GM21786 (cell line): ENCODE measurements around the gene IFITM10.

ENCODE experiments used
- ATAC-seq: cut with Tn5 transposase; IDR thresholded peaks from one replicate; pipeline ENCODE4 v1.9.1; 2021; ENCODE audit not compliant: unreplicated experiment

The IFITM10 gene

DNA sequence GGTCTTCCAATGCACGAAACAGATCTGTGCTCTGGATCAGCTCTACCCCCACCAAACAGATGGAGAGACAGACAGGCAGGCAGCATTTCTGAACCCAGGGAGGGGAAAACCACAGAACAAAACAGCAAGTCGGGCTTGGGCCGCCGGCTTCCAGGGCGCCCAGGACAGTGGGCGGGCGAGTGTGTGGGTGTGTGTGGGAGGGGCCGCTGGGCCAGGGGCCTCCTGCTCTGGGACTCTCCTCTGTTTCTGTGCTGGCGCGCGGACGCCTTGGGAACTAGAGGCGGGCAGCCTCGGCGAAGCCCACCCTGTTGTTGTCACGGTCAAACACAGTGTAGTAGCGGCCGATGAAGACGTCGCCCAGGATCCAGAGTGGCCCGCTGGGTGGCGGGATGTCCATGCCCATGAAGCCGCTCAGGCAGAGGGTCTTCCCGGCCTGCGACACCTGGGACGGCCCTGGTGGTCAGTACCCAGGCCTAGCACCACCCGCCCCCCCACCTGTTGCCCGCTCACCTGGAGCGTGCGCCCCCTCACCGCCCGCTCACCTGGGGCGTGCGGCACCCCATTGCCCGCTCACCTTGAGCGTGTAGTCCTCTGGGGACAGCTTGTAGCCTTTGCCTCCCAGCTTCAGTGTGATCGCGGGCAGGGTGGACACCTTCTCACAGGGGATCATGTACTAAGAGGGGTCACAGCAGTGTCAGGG, 3.0 kb upstream of the IFITM10 start:
- ATAC-seq: no peak

DNA sequence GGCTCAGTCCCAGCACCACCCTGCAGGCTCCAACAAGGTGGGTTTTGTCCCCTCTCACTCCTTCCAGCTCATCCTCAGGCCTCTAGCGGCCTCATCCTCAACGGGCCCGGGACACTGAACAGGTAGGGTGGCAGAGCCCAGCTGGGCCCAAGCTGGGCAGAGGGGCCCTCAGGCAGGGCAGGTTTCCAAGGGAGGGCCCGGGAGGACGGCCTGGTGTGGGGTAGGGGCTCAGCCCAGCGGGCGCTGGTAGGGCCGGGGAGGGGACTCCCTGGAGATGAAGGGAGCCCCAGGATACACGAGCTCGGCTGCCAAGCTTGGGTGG, 2.5 kb upstream of the IFITM10 start:
- no peak for ATAC-seq

DNA sequence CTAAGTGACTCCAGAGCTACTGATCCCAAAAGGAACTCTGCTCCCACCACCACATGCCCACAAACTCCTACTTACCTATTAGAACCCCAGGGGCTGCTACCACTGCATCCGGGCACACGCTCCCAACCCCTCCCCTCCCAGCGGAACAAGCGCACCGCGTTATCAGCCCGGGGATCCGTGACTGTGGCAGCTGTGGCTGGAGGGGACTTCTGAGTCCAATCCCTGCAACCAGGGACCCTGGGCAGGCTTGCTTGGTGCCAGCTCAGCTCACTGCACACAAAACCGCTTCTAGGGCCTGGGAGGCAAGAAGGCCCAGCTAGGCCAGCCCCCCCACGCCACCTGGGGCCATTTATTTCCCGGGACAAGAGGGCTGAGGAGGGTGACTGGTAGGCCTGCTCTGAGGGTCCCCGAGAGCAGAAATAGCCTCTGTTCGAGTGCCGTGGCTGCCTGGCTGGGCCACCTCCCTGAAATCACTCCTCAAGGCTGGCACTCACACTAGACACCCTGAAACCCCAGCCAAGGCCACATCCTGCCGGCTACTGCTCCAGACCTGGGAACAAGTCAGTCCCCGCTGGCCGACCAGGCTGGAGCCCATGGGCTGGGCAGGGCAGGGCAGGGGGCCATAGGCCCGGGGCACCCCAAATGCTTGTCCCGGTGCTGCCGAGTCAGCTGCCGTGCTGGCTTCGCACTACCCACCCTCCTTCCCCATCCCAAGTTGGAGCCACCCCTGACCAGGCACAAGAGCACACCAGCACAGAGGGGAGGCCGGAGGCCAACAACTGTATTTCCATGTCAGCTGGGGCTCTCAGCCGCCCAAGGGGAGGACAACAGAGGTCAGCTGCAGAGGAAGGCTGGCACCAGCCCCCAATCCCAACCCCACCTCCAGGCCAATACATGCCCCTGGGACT, 1.9 kb upstream of the IFITM10 start:
- no peak for ATAC-seq

DNA sequence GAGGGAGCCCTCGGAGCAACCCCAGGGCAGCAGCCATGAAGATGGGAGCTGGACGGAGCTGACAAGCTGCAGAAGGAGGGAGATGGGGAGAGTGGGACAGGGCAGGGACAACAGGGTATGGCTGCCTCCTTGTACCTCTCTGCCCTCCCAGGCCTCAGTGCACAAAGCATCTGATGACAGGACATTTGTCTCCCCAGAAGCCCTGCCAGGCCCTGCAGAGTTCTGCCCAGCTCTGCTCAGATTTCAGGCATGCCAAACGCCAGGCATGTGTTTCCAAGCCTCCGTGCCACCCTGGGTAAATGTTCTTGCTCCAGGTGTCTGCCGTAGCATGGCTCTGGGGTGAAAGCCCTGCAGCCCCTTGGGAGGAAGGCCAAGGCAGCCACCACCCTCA, 1.1 kb upstream of the IFITM10 start:
- ATAC-seq: no peak

DNA sequence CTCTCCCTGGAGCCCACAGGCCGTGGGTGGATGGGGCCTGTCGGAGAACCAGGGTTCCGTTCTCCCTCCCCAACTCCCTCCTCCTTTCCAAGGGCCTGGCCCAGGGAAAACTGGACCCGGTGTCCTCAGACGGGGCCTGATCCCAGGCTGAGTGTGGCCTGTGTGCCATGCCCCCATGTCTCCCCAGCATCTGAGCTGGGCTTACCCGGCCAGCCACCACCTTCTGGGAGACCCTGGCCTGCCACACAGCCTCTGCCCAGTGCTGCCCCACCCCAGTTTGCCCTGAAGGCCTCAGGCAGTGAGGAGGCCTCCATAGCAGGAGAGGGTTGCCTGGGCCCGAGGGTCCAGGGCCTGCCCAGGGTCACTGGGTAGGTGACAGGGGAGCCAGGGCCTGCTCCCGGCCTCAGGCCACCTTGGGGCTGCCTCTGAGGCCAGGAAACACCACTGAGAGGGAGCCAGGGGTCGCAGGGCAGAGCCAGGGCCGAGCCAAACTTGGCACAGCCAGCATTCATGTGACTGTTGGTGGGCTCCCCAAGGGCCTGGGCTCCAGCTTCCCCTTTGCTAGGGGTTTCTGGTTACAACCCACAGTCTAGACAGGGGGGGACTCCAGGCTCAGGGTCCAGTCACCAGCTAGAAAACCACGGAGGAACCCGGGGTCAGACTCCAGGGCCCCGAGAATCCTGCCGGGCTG, 590 bp upstream of the IFITM10 start:
- no peak for ATAC-seq

DNA sequence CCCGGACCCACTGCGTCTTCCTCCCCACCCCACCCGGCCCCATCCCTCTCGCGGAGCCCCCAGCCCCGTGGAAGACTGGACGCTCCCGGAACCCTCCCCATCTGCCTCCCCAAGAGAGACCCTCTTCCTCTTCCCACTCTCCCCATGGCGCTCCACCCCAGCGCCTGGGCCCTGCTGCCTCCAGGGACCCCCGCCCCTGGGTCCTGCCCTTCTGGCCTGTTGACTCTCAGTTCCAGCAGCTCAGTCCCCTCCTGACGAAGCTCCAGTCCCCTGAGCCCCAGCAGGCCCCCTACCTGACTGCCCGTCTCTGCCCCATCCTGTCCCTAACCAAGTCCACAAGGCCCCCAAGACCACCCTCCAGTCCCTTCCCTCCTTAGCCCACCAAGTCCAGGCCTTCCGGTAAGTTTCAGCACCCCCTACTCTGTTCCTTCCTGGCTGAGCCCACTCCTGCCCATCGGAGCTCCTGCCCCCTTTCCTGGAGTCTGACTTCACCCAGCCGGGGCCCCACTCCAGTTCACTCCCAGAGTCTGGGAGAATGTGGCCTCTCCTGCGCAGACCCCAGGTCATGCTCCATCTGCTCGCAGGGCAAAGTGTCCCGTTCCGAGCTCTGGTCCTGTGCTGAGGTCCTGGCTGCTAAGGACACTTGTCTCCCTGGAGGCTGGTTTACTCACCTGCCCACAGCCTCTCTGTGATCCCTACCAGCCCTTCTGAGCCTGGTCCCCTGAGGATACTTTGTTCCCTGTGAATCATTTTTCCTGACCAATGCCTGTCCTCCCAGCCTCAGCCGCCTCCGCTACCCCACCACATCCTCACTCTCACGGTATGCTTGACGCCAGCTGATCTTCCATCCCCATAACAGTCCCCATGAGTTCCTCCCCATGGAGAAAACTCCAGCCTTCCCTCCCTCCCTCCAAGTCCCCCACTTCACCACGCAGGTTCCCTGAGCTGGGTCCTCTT, 722 bp downstream of the IFITM10 start:
- ATAC-seq: no peak

DNA sequence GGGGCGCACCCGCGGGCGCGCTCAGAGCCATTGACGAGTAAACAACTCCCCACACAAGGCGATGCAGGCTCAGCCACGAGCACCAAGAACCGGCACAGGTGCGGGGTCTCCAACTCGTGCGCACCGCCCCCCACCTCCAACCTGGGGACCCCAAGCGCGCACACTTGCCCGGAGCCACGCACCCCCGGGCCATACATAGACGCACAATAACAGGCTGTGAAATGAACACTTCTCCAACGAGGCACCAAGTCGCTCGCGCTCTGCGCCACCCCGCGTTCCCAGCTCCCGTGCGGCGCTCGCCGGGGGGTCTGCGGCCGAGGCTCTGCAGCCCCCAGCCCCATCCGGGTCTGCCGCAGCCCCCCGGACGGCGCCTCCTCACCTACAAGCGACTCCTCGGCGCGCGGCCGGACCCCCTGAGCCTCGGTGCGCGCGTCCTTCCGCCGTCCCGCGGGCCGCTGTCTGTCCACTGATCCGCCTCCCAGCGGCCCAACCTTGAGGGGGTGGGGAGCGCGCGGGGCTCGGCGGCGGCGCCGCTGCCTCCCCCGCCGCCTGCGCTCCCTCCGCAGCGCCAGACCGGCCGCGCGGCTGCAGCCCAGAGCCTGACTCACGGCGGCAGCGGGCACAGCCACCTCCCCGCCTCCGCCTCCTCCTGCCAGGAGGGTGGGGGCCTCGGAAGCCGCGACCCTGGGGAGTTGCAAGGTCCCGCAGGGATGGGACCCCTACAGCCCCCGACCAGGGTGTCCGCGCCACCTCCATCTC, 1.6 kb downstream of the IFITM10 start:
- ATAC-seq: no peak

DNA sequence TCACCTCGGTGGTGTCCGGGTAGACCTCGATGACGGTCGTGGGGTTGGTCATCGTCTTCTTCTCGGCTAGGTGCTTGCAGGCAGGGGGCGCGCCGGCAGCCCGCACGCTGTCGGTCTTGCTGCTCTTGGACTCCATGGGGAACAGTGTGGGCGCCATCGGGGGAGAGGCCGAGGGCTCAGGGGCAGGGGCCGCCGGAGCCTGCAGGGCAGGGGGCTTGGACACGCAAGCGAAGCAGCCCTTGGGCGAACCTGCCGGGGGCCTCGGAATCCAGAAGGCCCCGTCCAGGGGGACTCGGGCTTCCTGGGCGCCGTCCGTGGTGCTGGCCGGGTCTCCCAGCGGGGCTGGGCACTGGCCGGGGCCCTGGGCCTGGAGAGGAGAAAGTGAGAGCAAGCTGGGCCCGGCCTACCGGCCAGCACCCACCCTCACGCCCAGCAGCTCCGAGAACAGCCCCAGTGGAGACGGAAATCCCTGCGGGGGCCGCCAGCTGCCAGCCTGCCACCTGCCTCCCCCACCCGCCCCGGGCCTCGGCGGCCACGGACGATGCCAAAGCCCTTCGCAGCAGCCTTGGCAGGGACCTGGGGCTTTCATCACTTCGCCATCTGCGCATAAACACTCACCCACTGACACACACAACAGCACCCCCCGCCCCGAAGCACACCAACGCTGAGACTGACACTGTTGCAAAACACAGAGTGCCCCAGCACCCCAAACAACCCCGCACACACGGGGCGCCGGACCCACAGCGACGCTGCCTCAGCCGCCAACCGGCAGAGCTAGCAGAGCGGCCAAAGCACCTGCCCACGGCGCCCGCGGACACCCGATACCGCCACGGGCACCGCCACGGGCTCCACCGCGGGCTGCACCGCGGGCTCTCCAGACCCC, 2.4 kb downstream of the IFITM10 start:
- ATAC-seq: no peak

DNA sequence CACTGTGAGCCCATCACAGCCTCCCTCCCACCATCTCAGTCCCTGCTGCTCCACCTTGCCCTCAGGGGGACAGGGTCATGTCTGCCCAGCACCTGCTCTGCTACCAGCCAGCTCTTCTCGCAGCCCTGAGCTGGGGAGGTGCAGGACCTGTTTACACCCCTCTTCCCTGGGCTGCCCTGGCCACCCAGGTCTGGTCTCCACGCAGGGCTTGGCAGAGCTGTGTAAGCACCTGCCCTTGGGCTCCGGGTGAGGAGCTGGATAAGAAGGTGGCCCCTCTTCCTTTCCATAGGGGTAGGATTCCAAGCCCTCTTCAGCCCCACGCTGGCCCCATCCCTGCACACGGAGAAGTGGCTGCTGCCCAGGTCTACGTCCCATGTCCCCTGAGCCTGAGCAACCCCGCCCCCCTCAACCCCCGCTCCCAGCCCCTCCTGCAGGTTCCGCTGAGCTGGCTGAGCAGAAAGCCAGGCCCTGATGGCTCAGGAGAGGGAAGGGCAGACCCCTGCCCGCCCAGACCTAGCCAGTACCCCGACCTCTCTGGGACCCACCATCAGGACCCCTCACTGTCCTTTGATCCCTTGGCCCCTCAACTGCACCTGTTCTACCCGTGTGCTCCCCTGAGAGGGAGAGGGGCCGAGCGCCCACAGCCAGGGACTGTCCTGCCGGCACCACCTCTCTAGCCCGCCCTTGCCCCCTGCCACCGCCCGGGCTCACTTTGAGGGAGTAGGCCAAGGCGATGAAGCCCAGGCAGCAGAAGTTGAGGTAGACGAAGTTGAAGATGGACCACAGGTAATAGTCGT, 3.2 kb downstream of the IFITM10 start:
- ATAC-seq: no peak

DNA sequence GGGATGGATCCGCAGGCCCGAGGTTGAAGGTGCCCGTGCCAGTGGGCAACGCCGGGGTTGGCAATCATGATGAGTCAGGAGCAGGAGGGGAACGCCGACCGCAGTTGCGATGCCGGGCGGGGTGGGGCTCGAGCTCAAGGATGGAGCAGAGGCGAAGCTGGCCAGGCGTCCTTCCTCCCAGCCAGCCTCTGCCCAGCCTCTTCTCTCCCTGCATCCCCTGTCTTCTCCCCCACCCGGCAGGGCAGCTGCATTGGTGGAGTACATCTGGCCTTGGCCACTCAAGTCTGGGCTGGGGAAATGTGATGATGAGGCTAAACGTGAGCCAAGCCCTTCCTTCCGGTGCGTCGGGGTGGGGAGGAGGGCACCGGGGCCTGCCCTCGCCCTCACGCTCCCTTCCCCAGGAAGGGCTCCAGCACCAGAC, 3.9 kb downstream of the IFITM10 start:
- no peak for ATAC-seq

DNA sequence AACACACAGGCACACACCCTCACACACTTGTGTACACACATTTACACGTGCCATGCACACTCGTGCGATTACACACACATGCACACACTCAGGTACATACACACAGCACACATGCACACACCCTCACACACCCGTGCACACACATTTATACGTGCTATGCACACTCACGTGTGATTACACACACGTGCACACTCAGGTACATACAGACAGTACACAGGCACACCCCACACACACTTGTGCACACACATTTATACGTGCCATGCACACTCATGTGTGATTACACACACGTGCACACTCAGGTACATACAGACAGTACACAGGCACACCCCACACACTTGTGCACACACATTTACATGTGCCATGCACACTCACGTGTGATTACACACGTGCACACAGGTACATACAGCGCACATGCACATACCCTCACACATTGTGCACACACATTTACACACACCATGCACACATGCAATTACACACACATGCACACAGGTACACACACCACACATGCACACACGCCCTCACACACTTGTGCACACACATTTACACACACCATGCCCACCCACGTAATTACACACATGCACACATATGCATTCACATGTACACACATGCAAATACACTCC, 4.6 kb downstream of the IFITM10 start:
- no peak for ATAC-seq

DNA sequence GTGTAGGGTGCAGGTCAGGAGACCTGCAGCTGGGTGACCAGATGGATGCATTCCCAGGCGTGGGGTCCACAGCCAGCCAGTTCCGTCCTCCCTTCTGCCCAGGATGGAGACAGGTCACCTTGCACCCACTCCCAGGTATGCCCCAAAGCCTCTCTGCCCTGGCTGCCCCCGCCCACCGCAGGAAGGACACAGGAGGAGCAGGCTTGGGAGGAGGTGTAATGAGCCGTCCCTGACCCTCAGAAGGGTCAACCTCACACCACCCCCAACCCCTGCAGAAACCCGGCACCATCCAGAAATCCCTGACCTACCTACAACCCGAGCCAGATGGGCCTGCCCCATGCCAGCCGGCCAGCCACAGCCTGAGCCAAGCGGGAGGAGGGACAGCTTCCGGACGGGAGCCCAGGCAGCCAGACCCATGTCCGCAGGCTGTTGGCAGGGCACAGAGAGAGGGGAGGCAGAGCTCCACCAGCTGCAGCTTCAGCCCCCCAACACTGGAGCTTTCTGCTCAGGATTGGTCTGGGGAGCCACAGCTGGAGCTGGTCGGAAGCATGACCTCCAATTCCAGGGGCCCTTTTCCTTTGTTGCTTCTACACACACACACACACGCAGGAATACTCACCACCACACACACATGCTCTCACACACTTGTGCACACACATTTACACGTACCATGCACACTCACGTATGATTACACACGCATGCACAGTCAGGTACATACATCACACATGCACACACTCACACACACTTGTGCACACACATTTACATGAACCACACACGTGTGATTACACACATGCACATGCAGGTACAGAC, 5.3 kb downstream of the IFITM10 start:
- ATAC-seq: no peak

DNA sequence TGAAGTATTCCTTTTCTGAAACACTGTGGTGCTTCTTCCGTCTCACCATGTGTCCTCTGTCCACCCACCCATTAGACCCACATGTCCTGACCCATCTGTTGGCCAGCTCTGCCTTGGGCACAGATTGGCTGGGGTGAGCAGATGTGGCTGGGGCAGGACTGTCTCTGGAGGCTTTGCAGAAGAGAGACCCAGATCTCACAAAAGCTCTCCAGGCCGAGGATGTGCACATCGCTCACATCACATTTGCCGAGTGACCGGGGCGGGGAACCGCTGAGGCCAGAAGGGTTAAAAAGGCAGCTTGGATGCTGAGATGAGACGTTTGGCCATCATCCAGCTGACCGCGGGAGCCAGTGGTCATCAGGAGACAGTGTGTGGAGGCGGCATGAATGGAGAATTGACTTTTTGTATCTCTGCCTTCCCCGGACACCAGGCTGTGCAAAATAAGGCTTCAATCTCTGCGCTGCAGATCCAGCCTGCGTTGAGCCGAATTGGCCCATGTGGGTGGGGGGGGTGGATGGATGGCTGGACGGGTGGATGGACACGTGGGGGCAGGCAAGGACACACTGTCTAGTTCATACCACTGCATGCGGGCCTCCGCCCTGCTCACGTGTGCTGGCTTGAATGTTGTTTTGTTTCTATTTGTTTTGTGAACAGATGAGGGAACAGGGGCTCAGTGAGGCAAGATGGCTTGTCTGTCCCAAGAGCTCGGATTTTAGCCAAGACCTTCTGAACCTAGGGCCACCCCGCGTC, 6.1 kb downstream of the IFITM10 start:
- ATAC-seq: no peak

DNA sequence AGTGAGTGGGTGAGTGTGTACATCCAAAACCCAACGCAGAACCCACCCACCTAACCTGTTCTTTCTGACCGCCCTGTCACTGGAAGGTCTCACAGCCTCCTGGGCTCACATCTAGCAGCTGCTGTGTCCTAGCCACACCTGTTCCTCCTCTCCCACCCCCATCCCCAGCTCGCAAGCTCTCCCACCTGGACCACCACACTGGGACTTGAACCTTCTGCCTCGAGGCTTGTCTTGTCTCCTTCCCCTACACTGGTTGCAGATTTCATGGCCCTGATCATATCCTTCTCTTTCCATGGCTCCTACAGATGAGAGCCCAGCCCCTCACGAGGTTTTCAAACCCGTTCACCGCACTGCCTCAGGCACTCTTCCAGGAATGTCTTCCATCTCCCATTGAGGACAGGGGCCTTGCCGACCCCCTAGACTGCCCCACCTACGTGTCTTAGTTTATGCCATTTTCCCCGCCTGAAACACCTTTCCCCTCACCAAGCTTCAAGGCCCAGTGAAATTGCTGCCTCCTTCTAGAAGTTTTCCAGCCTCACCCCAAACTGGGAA, 6.7 kb downstream of the IFITM10 start:
- no peak for ATAC-seq

DNA sequence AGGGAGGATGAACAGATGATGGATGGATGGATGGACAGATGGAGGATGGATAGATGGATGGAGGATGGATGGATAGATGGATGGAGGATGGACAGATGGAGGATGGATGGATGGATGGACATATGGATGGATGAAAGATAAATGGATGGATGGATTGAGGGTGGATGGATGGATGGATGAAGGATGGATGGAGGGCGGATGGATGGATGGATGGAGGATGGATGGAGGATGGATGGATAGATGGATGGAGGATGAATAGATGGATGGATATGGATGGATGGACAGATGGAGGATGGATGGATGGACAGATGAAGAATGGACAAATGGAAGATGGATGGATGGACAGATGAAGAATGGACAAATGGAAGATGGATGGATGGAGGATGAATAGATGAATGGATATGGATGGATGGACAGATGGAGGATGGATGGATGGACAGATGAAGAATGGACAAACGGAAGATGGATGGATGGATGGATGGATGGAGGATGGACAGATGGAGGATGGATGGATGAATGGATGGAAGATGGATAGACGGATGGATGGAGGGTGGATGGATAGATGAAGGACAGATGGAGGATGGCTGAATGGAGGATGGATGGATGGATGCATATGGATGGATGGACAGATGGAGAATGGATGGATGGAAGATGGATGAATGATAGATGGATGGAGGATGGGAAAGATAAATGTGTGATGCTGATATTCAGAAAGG, 7.4 kb downstream of the IFITM10 start:
- ATAC-seq: no peak
